BLaER1 treated with 17β-estradiol and CSF1 and Interleukin-3, amounts not matched to agents 10 nM and 100 nM (cell line): ENCODE data around the gene SNRPD2.

Experiments
- H3K27ac ChIP-seq, 11 experiments: shearing (Covaris generic); formaldehyde crosslinking; 2 replicates each; pipeline ENCODE4 v1.8.1; 2022
- H3K27me3 ChIP-seq, 11 experiments: shearing (Covaris generic); formaldehyde crosslinking; 2 replicates each; pipeline ENCODE4 v1.8.1; 2022
- H3K36me3 ChIP-seq, 11 experiments: shearing (Covaris generic); formaldehyde crosslinking; 2 replicates each; pipeline ENCODE4 v1.8.1; 2022
- H3K4me1 ChIP-seq, 10 experiments: shearing (Covaris generic); formaldehyde crosslinking; 2 replicates each; pipeline ENCODE4 v1.8.1; 2022
- H3K4me2 ChIP-seq, 11 experiments: shearing (Covaris generic); formaldehyde crosslinking; 2 replicates each; pipeline ENCODE4 v1.8.1; 2022
- H3K4me3 ChIP-seq, 10 experiments: shearing (Covaris generic); formaldehyde crosslinking; 2 replicates each; pipeline ENCODE4 v1.8.1; 2022
- H3K9ac ChIP-seq, 11 experiments: shearing (Covaris generic); formaldehyde crosslinking; 2 replicates each; pipeline ENCODE4 v1.8.1; 2022
- H3K9me3 ChIP-seq, 11 experiments: shearing (Covaris generic); formaldehyde crosslinking; replicated peaks in 1 of 11; 2 replicates each; pipeline ENCODE4 v1.8.1; 2022
- H4K20me1 ChIP-seq, 11 experiments: shearing (Covaris generic); formaldehyde crosslinking; 2 replicates each; pipeline ENCODE4 v1.8.1; 2022
- Cebpa-rat ChIP-seq, 11 experiments: shearing (Covaris generic); IDR thresholded peaks; 2 replicates each; pipeline ENCODE4 v1.8.1; 2022

Gene SNRPD2

GRCh38 chr19:45641274-45642105 lies 50.3 kb downstream of the SNRPD2 start:
- Histone ChIP-seq H3K36me3 (peaks cover 0 to 5% (median 0%) of the 10 kb centered on the region in 11 experiments; a peak in 1 of 22 replicates), H3K4me2 (peak overlapping the region; percentile 86 to 96 (median 91)), H3K4me1 (peaks cover 44 to 72% (median 66%) of the 10 kb centered on the region in 10 experiments), H3K9ac (peak overlapping the region; percentile 63 to 79 (median 73); a peak in 21 of 22 replicates), H3K4me3 (peak overlapping the region; percentile 51 to 70 (median 60)), H4K20me1 (peaks cover 0 to 12% (median 0%) of the 10 kb centered on the region in 11 experiments; a peak in 3 of 22 replicates), H3K27me3 (peaks cover 26 to 33% (median 30%) of the 10 kb centered on the region in 11 experiments), H3K27ac (peak overlapping the region in 10 of 11 experiments; percentile 50 to 83 (median 73); a peak in 21 of 22 replicates), H3K9me3 (no peaks in the 10 kb centered on the region)
- no peak for TF ChIP-seq Cebpa-rat (IDR thresholded peaks at IDR 0.05)

- peak overlapping the region in 7 of 11 experiments; percentile 67 to 79 (median 74); a peak in 11 of 22 replicates for H3K9ac ChIP-seq
- H3K27ac ChIP-seq, result peak overlapping the region in 8 of 11 experiments; percentile 56 to 83 (median 73); a peak in 10 of 22 replicates
- H3K4me3 ChIP-seq, result peak overlapping the region; percentile 51 to 70 (median 60); a peak in 17 of 20 replicates
- H3K4me1 ChIP-seq, result peaks cover 39 to 67% (median 60%) of the 10 kb centered on the region in 10 experiments
- H3K4me2 ChIP-seq, result peak overlapping the region; percentile 86 to 96 (median 91)
- peaks cover 0 to 6% (median 0%) of the 10 kb centered on the region in 11 experiments; a peak in 2 of 22 replicates for H3K36me3 ChIP-seq
- no peaks in the 10 kb centered on the region for H3K9me3 ChIP-seq
- no peak for TF ChIP-seq Cebpa-rat (IDR thresholded peaks at IDR 0.05)
- H3K27me3 ChIP-seq, result peaks cover 20 to 27% (median 25%) of the 10 kb centered on the region in 11 experiments
- H4K20me1 ChIP-seq, result peaks cover 0 to 17% (median 0%) of the 10 kb centered on the region in 11 experiments; a peak in 3 of 22 replicates
Measured at GRCh38 chr19:45640849-45641273, 50.9 kb downstream of the SNRPD2 start.

- Histone ChIP-seq H3K4me1 (peaks cover 38 to 63% (median 57%) of the 10 kb centered on the region in 10 experiments), H3K4me2 (peak within 1 kb of the TSS; percentile 83 to 98 (median 92)), H3K9ac (peak within 1 kb of the TSS; percentile 66 to 84 (median 80)), H3K9me3 (no peaks in the 10 kb centered on the region), H3K27ac (peak within 1 kb of the TSS; percentile 46 to 77 (median 64); a peak in 21 of 22 replicates), H3K36me3 (peaks cover 0 to 6% (median 0%) of the 10 kb centered on the region in 11 experiments; a peak in 2 of 22 replicates), H3K27me3 (peaks cover 7 to 10% (median 9%) of the 10 kb centered on the region in 11 experiments), H3K4me3 (peak within 1 kb of the TSS; percentile 63 to 82 (median 72)), H4K20me1 (peaks cover 0 to 12% (median 0%) of the 10 kb centered on the region in 11 experiments; a peak in 2 of 22 replicates)
- TF ChIP-seq Cebpa-rat (IDR thresholded peaks at IDR 0.05), result no peak
Measured at GRCh38 chr19:45638930-45639729, 52.6 kb downstream of the SNRPD2 start, which contains the start of gene EML2. Gene EML2, minus strand, starts transcription at chr19:45639397. Its CDS starts 21 bp downstream, at chr19:45639376.

- Histone ChIP-seq H3K9me3 (no peaks in the 10 kb centered on the region), H3K4me2 (peak overlapping the region; percentile 83 to 98 (median 92)), H3K36me3 (peaks cover 0 to 6% (median 0%) of the 10 kb centered on the region in 11 experiments; a peak in 4 of 22 replicates), H3K27ac (peak overlapping the region in 8 of 11 experiments; percentile 46 to 77 (median 65); a peak in 9 of 22 replicates), H4K20me1 (peaks cover 0 to 11% (median 0%) of the 10 kb centered on the region in 11 experiments; a peak in 1 of 22 replicates), H3K9ac (peak overlapping the region; percentile 66 to 84 (median 80)), H3K27me3 (no peaks in the 10 kb centered on the region), H3K4me1 (peaks cover 28 to 52% (median 47%) of the 10 kb centered on the region in 10 experiments), H3K4me3 (peak overlapping the region; percentile 63 to 82 (median 72))
- no peak for TF ChIP-seq Cebpa-rat (IDR thresholded peaks at IDR 0.05)
Measured at GRCh38 chr19:45637890-45638667, 53.7 kb downstream of the SNRPD2 start.
